Eye (tissue), 1 donor: ENCODE measurements around the gene LTA.
A peak's percentile ranks its signal among the peaks of the same experiment; 100 is the strongest.

Experiments
- DNase-seq: peaks from one replicate; pipeline ENCODE4 v3.0.0-alpha.2; 2015

Gene LTA

GRCh38 chr6:31574106-31575061 lies 2.3 kb downstream of the LTA start:
- no peak for DNase-seq

DNA sequence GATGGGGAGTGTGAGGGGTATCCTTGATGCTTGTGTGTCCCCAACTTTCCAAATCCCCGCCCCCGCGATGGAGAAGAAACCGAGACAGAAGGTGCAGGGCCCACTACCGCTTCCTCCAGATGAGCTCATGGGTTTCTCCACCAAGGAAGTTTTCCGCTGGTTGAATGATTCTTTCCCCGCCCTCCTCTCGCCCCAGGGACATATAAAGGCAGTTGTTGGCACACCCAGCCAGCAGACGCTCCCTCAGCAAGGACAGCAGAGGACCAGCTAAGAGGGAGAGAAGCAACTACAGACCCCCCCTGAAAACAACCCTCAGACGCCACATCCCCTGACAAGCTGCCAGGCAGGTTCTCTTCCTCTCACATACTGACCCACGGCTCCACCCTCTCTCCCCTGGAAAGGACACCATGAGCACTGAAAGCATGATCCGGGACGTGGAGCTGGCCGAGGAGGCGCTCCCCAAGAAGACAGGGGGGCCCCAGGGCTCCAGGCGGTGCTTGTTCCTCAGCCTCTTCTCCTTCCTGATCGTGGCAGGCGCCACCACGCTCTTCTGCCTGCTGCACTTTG lies 3.3 kb downstream of the LTA start, which contains the start of gene TNF:
TNF (plus strand) TSS at position 231 of the 567 bp plus-strand sequence; CDS start at position 408, 177 bp downstream.
- no peak for DNase-seq

GRCh38 chr6:31575952-31576685 lies 4.0 kb downstream of the LTA start:
- DNase-seq = no peak

DNA sequence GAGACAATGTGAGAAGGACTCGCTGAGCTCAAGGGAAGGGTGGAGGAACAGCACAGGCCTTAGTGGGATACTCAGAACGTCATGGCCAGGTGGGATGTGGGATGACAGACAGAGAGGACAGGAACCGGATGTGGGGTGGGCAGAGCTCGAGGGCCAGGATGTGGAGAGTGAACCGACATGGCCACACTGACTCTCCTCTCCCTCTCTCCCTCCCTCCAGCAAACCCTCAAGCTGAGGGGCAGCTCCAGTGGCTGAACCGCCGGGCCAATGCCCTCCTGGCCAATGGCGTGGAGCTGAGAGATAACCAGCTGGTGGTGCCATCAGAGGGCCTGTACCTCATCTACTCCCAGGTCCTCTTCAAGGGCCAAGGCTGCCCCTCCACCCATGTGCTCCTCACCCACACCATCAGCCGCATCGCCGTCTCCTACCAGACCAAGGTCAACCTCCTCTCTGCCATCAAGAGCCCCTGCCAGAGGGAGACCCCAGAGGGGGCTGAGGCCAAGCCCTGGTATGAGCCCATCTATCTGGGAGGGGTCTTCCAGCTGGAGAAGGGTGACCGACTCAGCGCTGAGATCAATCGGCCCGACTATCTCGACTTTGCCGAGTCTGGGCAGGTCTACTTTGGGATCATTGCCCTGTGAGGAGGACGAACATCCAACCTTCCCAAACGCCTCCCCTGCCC lies 4.9 kb downstream of the LTA start:
- no peak for DNase-seq

DNA sequence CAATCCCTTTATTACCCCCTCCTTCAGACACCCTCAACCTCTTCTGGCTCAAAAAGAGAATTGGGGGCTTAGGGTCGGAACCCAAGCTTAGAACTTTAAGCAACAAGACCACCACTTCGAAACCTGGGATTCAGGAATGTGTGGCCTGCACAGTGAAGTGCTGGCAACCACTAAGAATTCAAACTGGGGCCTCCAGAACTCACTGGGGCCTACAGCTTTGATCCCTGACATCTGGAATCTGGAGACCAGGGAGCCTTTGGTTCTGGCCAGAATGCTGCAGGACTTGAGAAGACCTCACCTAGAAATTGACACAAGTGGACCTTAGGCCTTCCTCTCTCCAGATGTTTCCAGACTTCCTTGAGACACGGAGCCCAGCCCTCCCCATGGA lies 5.5 kb downstream of the LTA start:
- no peak for DNase-seq

DNA sequence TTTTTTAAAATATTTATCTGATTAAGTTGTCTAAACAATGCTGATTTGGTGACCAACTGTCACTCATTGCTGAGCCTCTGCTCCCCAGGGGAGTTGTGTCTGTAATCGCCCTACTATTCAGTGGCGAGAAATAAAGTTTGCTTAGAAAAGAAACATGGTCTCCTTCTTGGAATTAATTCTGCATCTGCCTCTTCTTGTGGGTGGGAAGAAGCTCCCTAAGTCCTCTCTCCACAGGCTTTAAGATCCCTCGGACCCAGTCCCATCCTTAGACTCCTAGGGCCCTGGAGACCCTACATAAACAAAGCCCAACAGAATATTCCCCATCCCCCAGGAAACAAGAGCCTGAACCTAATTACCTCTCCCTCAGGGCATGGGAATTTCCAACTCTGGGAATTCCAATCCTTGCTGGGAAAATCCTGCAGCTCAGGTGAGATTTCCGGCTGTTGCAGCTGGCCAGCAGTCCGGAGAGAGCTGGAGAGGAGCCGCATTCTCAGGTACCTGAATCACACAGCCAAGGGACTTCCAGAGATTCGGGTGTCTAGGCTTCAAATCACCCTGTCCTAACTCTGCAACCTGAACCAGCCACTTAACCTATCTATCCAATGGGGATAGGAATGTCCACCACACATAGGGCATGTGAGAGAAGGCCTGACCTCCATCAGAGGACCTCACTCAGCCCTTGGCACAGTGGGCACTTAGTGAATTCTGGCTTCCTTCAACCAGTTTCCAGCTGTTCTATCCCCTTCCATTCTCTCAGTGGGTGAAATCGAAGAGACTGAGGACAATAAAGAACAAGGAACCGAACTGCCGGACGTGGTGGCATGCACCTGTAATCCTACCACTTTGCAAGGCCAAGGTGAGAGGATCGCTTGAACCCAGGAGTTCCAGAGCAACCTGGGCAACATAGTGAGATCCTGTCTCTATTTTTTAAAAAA lies 6.4 kb downstream of the LTA start:
- no peak for DNase-seq

DNA sequence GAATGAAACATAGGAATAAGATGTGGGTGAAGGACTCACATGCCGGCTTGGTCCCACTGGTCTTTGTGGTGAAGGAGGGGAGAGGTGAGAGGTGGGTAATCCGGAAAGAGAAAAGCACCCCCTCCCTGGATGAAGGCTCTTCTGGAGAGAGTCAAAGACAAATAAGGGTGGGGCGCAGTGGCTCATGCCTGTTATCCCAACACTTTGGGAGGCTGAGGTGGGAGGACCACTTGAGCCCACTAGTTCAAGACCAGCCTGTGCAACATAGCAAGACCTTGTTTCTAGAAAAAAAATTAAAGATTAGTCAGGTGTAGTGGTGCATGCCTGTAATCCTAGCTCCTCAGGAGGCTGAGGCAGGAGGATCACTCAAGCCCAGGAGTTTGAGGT lies 7.0 kb downstream of the LTA start:
- DNase-seq = no peak

DNA sequence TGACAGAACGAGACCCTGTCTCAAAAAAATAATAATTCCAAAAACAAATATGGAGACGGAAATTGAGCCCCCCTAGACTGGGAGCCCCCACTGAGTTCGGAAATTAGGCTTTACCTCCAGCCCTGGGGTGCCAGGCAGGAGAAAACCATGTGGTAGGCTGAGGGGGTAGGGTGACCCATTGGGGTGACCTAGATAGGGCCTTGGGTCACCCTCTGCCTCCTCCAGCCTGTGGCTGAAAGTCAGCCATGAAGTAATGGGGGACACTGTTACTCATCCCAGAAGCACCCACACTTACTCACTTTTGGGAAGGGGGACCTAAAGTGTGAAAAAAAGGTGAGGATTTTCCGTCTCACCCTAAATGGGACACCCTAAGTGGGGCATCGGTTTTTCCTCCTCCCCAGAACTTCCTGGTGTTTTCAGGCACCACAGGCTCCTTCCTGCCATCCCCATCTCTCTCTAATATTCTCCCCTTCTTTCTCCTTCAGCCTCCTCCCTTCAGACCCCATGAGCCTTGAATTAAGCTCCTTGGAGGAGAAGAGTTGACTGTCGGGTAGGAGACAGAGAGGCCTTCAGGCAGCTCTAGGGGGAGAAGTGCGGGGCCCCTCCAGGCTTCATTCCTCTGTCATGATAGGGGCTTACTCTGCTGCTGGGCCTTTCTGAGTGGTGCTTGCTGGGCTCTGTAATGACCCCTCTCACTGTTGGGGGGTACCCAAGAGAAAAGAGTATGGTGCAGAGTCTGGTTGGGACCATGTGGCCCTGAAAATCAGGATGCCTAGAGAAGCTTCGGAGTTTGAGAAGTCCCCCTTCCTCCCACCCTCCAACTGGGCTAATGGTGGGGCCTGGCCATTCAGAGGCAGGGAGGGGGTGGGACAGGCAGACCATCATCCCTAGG lies 7.7 kb downstream of the LTA start:
- DNase-seq = no peak

GRCh38 chr6:31580438-31580740 lies 8.3 kb downstream of the LTA start:
- no peak for DNase-seq

DNA sequence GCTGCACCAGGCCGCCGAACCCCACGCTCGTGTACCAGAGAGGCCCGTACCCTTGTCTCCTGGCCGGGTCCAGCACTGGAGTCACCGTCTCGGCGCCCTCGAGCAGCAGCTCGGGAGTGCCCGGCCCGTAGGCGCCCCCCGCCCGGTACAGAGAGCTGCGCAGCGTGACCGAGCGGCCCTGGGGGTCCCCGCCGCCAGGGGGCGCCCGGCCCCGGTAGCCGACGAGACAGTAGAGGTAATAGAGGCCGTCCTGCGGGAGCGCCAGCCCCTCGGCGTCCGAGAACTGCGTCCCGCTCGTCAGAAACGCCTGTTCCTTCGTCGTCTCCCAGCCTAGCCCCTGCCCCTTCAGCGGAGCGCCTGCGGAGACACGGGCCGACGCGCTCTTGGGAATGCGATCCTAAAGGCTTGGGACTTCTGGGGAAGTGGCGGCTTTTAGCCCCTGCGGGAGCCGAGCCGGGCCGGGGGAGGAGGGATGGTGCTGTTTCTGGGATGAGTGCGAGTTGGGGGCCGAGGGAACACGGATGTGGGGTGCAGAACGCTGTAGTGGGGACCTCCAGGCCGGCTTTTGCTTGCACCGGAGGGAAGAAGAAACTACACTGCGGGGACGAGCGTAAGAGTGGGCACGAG lies 8.8 kb downstream of the LTA start:
- DNase-seq = peak; percentile 94

DNA sequence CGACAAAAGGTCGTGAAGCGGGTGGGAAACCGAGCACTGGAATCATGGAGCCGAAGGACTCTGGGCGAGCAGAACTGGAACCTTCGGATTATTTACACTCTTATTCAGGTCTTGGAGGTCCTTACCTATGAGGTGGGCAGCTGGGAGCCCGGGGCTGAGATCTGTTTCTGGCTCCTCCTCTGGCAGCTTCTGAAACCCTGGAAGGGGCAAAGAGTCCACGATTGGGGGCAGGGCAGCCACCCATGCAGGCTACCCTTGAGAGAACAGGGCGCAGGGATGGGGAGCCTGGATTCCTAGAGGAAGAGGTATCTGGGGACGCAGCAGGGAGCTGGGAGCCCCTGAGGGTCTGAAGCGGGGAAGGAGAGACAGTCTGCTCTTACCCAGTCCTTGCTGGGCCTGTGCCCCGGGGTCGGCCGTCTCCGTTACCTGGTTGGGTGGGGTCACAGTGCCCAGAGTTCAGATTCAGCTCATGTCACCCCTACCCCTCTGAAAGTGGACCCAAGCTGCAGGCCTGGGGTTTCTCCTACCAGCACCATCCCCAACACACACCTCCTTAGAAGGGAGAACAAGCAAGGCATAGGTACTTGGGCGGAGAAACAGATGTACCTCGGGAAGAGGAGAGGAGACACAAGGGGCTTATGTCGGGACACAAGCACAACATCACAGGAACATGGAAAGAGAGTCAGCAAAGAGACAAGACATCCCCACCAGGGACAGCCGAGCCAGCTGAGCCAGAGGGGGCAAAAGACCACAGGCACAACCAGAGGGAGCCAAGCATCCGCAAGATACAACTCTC lies 9.5 kb downstream of the LTA start:
- no peak for DNase-seq

- DNase-seq = no peak
These were observed 10.1 kb downstream of the LTA start, which contains the start of gene LTB for GRCh38 chr6:31582230-31582643. TSS of gene LTB (minus strand) at chr6:31582424. CDS start at chr6:31582417, 7 bp downstream.

GRCh38 chr6:31585491-31585890 lies 13.4 kb downstream of the LTA start:
- no peak for DNase-seq

DNA sequence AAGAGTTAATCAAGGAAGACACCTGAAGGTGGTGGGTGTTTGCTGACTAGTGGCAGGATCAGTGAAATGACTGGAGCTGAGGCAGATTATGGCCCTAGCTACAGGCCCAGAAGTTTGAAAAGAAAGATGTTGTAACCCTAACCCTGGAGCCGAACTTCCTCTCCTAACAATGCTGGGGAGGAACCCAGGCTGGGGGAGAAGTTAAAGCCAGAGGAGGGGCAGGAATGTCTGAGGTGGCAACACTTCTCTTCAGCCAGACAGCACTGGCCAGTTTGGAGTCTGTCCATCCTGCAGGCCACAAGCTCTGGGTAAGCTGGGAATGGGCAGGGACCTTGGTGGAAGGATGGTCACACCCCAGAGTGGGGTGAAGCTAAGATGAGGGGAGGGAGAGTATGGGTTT lies 13.9 kb downstream of the LTA start, which contains the start of gene LST1:
LST1 (plus strand) TSS at position 270 of the 400 bp plus-strand sequence. CDS start 1,023 bp downstream, outside the sequence.
- DNase-seq = no peak

DNA sequence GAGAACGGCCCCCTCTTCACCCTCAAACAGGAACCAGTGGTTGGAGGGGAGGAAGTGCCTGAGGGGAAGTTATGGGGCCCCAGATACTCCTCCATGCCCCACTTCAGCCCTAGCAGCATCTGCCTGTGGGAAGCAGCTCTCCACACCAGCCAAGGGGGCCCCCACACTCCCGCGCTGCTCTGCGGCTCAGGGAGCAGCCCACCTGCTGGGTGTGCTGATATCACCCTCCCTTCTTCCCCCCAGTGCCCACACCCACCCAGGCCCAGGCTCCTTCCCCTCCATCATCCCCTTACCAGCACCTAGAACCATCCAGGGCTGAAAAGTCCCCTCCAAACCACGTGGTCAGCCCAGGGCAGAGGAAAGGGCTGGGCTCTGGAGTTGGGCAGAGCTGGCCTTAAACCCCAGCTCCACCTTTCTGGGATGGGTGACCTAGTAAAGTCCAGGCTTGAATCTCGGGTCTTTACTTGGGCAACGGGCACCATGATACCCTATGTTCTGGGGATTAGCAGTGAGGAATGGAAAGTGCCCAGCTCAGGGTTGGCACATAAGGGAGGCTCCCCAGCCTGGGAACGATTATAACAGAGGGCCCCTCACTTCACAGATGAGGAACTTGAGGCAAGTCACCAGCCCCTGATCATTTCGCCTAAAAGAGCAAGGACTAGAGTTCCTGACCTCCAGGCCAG lies 14.7 kb downstream of the LTA start:
- DNase-seq = no peak

DNA sequence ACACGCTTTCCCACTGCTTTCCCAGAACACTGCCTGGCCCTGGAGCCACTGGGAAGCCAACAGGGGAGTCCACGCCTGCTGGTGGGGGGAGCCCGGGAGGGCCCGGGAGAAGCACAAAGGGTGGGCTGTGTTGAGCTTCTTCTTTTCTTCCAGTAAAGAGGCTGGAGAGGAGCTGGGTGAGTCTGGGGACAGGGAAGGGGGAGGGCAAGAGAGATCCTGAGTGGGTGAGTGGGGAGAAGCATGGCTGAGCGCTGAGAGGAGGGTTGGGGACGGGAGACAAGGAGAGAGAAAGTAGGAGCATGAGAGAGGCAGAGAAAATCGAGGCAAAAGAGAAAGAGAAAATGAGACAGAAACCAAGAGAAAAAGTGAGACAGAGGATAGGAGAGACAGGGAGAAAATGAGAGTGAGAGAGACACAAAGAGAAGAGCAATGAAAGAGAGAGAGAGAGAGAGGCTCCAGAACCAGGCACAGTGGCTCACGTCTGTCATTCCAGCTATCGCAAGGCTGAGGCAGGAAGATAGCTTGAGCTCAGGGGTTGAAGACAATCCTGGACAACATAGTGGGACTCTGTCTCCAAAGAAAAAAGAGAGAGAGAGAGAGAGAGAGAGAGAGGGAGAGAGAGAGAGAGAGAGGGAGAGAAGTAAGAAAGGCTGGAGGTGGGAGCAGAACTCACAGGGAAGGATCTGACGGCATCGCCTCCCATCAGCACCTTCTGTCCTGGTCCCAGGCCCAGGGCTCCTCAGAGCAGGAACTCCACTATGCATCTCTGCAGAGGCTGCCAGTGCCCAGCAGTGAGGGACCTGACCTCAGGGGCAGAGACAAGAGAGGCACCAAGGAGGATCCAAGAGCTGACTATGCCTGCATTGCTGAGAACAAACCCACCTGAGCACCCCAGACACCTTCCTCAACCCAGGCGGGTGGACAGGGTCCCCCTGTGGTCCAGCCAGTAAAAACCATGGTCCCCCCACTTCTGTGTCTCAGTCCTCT lies 16.0 kb downstream of the LTA start:
- no peak for DNase-seq

GRCh38 chr6:31588871-31589650 lies 17.0 kb downstream of the LTA start:
- peak; percentile 17 for DNase-seq
